ENCODE data around the gene SH3RF3. TPM values are rescaled to one million over a fixed set of nuclear protein-coding genes. Genes with fewer than 3 reads are reported as not detected.

The SH3RF3 gene
- total RNA-seq, 1 experiment from 2014 or later = 21.7 TPM

DNA sequence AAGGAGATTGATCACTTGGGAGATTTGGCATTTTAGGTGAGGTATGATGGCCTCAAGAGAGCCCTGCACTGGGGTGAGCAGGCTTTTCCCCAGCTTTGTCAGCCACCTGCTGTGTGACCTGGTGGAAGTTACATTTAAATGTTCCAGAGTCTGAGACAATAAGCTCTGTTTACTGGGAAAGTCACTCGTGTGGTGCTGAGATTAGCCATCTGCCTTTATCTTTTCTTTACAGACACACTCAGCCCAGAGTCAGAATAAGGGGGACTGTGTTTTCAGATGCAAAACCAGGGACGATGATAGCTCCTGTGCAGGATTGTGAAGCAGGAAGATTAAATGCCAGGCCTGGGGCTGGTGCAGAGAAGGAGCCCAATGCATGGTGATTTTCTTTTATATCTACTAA is 47.9 kb downstream of the SH3RF3 start:
- ChIA-PET POLR2A (interaction anchor here (0.8 kb wide), 1 partner anchor 62 kb away, joined by 3 read pairs; no protein-coding TSS in a partner anchor), CTCF (interaction anchor here (1.1 kb wide), 1 partner anchor 48 kb away, joined by 3 read pairs; the partner anchor contains the start of gene SH3RF3)
- Mint-ChIP-seq H3K27ac (ENCODE audit: low read depth, unreplicated experiment) (no peak overlapping the region), H3K36me3 (ENCODE audit: insufficient read depth, unreplicated experiment) (no peaks in the 10 kb centered on the region), H3K4me1 (ENCODE audit: insufficient read depth, unreplicated experiment) (peaks cover 56% of the 10 kb centered on the region), H3K27me3 (ENCODE audit: insufficient read depth, unreplicated experiment) (no peaks in the 10 kb centered on the region), H3K9me3 (ENCODE audit: unreplicated experiment) (peaks cover 8% of the 10 kb centered on the region), H3K4me3 (ENCODE audit: unreplicated experiment) (no peak overlapping the region)
- intact Hi-C loops (cut with micrococcal nuclease) = no loop called here
- TF ChIP-seq, protein P1, sequence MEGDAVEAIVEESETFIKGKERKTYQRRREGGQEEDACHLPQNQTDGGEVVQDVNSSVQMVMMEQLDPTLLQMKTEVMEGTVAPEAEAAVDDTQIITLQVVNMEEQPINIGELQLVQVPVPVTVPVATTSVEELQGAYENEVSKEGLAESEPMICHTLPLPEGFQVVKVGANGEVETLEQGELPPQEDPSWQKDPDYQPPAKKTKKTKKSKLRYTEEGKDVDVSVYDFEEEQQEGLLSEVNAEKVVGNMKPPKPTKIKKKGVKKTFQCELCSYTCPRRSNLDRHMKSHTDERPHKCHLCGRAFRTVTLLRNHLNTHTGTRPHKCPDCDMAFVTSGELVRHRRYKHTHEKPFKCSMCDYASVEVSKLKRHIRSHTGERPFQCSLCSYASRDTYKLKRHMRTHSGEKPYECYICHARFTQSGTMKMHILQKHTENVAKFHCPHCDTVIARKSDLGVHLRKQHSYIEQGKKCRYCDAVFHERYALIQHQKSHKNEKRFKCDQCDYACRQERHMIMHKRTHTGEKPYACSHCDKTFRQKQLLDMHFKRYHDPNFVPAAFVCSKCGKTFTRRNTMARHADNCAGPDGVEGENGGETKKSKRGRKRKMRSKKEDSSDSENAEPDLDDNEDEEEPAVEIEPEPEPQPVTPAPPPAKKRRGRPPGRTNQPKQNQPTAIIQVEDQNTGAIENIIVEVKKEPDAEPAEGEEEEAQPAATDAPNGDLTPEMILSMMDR (IDR thresholded peaks at IDR 0.05; ENCODE audit: unreplicated experiment) = no peak
- no peak for DNase-seq (ENCODE audit: unreplicated experiment)
- BruUV-seq (replicated peaks) = no TSS peak

DNA sequence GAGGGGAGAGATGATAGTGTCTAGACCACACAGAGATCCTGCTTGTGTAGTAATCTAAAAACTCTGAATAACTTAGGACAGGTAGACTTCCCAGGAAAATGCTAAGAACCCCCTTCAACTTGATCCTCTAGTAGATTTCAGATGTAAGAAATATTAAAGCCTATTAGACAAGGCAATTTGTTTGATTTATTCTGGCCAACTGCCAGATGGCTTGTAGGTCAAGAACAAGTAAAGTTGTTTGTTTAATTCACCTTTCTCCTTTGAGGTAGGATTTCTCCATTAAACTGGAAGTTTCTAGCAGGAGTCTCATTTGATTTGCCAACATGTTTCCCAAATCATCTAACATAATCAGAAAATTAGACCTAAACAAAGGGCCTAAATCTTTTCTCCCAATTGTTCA is 48.6 kb downstream of the SH3RF3 start:
- CTCF ChIA-PET = no interaction called here
- DNase-seq (ENCODE audit: unreplicated experiment) = peak; percentile 24
- TF ChIP-seq, protein P1 (IDR thresholded peaks at IDR 0.05; ENCODE audit: unreplicated experiment) = no peak
- Mint-ChIP-seq H3K4me1 (ENCODE audit: insufficient read depth, unreplicated experiment) (peaks cover 54% of the 10 kb centered on the region), H3K9me3 (ENCODE audit: unreplicated experiment) (peaks cover 8% of the 10 kb centered on the region), H3K4me3 (ENCODE audit: unreplicated experiment) (no peak overlapping the region), H3K27me3 (ENCODE audit: insufficient read depth, unreplicated experiment) (no peaks in the 10 kb centered on the region), H3K36me3 (ENCODE audit: insufficient read depth, unreplicated experiment) (no peaks in the 10 kb centered on the region), H3K27ac (ENCODE audit: low read depth, unreplicated experiment) (no peak overlapping the region)
- no TSS peak for BruUV-seq (replicated peaks)
- POLR2A ChIA-PET = interaction anchor here (1.0 kb wide), 1 partner anchor 63 kb away, joined by 3 read pairs; no protein-coding TSS in a partner anchor
- intact Hi-C loops (cut with micrococcal nuclease) = no loop called here

DNA sequence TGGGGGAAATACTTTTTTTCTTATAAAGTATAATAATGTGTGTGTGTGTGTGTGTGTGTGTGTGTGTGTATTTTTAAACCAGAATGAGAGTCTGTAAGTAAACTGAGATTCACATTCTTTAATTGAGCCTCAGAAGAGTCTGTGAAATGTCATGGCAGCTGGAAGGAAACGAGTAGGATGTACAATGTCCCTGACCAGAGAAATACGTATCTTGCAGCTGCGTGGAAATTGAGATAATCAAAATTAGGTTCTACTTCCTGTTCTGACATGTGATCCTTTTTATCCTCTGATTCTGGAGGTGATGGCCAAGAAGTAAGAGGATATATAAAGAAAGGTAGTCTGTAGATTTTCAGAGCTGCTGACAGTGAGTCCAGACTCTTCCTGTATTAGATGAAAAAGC is 50.0 kb downstream of the SH3RF3 start:
- POLR2A ChIA-PET = interaction anchor here (1.0 kb wide), 1 partner anchor 32 kb away, joined by 3 read pairs; no protein-coding TSS in a partner anchor
- Mint-ChIP-seq H3K27me3 (ENCODE audit: insufficient read depth, unreplicated experiment) (no peaks in the 10 kb centered on the region), H3K4me3 (ENCODE audit: unreplicated experiment) (no peak overlapping the region)

DNA sequence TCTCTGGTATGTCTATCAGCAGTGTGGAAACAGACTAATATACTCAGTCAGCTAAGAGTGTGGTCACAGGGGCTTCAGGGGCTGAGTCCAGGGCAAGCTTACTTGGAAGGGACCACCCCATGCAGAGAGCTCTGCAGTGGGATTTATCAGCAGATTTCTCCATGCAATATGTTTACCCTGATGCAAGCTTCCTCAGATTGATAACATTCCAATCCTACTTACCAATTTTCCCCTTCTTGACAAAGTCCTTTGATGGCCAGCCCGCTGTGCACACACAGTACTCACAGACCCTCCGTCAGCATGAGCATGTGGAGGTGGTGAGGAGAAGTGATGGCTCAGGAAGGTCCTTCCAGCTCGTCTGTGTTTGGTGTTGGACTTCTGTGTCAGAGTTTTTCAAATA is 51.8 kb downstream of the SH3RF3 start:
- Mint-ChIP-seq H3K27ac (ENCODE audit: low read depth, unreplicated experiment) (peak overlapping the region; percentile 42), H3K27me3 (ENCODE audit: insufficient read depth, unreplicated experiment) (no peaks in the 10 kb centered on the region), H3K9me3 (ENCODE audit: unreplicated experiment) (peaks cover 8% of the 10 kb centered on the region), H3K36me3 (ENCODE audit: insufficient read depth, unreplicated experiment) (no peaks in the 10 kb centered on the region), H3K4me3 (ENCODE audit: unreplicated experiment) (no peak overlapping the region), H3K4me1 (ENCODE audit: insufficient read depth, unreplicated experiment) (peaks cover 42% of the 10 kb centered on the region)
- ChIA-PET POLR2A (interaction anchor here (0.7 to 1.1 kb wide), 2 partner anchors 9 to 10 kb away, joined by 3 read pairs; no protein-coding TSS in a partner anchor), CTCF (no interaction called here)
- intact Hi-C loops (cut with micrococcal nuclease) = no loop called here
- no TSS peak for BruUV-seq (replicated peaks)
- TF ChIP-seq, protein P1 (IDR thresholded peaks at IDR 0.05; ENCODE audit: unreplicated experiment) = no peak
- DNase-seq (ENCODE audit: unreplicated experiment) = no peak

More for the DNA sequence above, 50.0 kb downstream of the SH3RF3 start:
- peaks cover 8% of the 10 kb centered on the region for H3K9me3 Mint-ChIP-seq (ENCODE audit: unreplicated experiment)
- DNase-seq (ENCODE audit: unreplicated experiment) = no peak
- CTCF ChIA-PET = no interaction called here
- H3K4me1 Mint-ChIP-seq (ENCODE audit: insufficient read depth, unreplicated experiment) = peaks cover 41% of the 10 kb centered on the region
- intact Hi-C loops (cut with micrococcal nuclease) = no loop called here
- TF ChIP-seq, protein P1 (IDR thresholded peaks at IDR 0.05; ENCODE audit: unreplicated experiment) = no peak
- no peaks in the 10 kb centered on the region for H3K36me3 Mint-ChIP-seq (ENCODE audit: insufficient read depth, unreplicated experiment)
- peak overlapping the region; percentile 42 for H3K27ac Mint-ChIP-seq (ENCODE audit: low read depth, unreplicated experiment)
- BruUV-seq (replicated peaks) = no TSS peak
